HL-60 (cell line): ENCODE results near the gene CALM3.

Source experiments
- DNase-seq, 2 experiments: peaks; one replicate each; pipeline ENCODE4 v3.0.0-alpha.2; 2010 to 2020; ENCODE audit warnings: low read depth in 1 of 2, low spot score in 1 of 2
- H3K27ac ChIP-seq: fragments of 250-450 bp; sonication (Bioruptor Pico); replicated peaks from 2 replicates; pipeline ENCODE4 v1.5.1; 2020; ENCODE audit warnings: mild to moderate bottlenecking, moderate library complexity
- H3K27me3 ChIP-seq: fragments of 250-450 bp; sonication (Bioruptor Pico); 2 replicates; pipeline ENCODE4 v1.5.1; 2021; ENCODE audit warnings: mild to moderate bottlenecking, moderate library complexity; ENCODE audit not compliant: insufficient read depth, poor library complexity, severe bottlenecking
- H3K4me3 ChIP-seq: replicated peaks from 2 replicates; pipeline ENCODE4 v1.5.1; 2011; ENCODE audit warnings: mild to moderate bottlenecking, control low read depth, low read length; ENCODE audit not compliant: insufficient read depth
- GABPA ChIP-seq: IDR thresholded peaks from 2 replicates; pipeline ENCODE4 v1.6.1; 2012; ENCODE audit warnings: low read depth
- POLR2AphosphoS5 ChIP-seq: IDR thresholded peaks from 2 replicates; pipeline ENCODE4 v1.6.1; 2012; ENCODE audit warnings: low read depth
- SPI1 ChIP-seq: IDR thresholded peaks from 2 replicates; pipeline ENCODE4 v1.6.1; 2012; ENCODE audit warnings: low read depth, mild to moderate bottlenecking, borderline replicate concordance
- TF ChIP-seq, protein P1 (sequence below): IDR thresholded peaks from 2 replicates; pipeline ENCODE4 v1.6.1; 2012; ENCODE audit warnings: low read depth; ENCODE audit not compliant: insufficient replicate concordance
- TF ChIP-seq, protein P2 (sequence below): IDR thresholded peaks from one replicate; pipeline ENCODE4 v1.5.1; 2011; ENCODE audit warnings: low read length, control low read depth, inconsistent platforms; ENCODE audit not compliant: insufficient read depth

Gene CALM3

DNA sequence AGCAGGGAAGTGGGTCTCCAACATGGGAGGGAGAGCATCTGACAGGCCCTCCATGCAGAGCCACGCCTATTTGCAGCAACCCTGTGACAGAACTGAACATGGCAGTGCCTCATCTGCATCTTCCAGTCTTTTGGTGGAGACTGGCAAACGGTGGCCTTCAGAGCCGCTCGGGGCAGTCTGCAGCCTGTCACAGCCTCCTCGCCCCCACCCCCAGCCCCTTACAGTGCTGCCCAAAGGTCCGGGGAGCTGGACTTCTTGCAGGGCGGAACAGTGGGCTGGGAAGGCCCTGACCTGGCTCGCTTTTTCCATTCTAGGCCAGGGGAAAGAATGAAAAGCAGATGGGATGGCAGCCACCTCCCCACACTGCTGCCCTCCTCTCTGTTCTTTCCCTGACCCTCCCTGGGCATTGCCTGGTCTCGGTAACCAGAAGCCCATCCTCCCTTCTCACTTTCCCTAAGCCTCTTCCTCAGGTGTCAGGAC lies 2.7 kb downstream of the CALM3 start:
- H3K27ac ChIP-seq, result no peak overlapping the region
- TF ChIP-seq POLR2AphosphoS5 (no peak), GABPA (no peak), SPI1 (no peak)
- TF ChIP-seq, protein P1, sequence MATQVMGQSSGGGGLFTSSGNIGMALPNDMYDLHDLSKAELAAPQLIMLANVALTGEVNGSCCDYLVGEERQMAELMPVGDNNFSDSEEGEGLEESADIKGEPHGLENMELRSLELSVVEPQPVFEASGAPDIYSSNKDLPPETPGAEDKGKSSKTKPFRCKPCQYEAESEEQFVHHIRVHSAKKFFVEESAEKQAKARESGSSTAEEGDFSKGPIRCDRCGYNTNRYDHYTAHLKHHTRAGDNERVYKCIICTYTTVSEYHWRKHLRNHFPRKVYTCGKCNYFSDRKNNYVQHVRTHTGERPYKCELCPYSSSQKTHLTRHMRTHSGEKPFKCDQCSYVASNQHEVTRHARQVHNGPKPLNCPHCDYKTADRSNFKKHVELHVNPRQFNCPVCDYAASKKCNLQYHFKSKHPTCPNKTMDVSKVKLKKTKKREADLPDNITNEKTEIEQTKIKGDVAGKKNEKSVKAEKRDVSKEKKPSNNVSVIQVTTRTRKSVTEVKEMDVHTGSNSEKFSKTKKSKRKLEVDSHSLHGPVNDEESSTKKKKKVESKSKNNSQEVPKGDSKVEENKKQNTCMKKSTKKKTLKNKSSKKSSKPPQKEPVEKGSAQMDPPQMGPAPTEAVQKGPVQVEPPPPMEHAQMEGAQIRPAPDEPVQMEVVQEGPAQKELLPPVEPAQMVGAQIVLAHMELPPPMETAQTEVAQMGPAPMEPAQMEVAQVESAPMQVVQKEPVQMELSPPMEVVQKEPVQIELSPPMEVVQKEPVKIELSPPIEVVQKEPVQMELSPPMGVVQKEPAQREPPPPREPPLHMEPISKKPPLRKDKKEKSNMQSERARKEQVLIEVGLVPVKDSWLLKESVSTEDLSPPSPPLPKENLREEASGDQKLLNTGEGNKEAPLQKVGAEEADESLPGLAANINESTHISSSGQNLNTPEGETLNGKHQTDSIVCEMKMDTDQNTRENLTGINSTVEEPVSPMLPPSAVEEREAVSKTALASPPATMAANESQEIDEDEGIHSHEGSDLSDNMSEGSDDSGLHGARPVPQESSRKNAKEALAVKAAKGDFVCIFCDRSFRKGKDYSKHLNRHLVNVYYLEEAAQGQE, result no peak
- TF ChIP-seq, protein P2, sequence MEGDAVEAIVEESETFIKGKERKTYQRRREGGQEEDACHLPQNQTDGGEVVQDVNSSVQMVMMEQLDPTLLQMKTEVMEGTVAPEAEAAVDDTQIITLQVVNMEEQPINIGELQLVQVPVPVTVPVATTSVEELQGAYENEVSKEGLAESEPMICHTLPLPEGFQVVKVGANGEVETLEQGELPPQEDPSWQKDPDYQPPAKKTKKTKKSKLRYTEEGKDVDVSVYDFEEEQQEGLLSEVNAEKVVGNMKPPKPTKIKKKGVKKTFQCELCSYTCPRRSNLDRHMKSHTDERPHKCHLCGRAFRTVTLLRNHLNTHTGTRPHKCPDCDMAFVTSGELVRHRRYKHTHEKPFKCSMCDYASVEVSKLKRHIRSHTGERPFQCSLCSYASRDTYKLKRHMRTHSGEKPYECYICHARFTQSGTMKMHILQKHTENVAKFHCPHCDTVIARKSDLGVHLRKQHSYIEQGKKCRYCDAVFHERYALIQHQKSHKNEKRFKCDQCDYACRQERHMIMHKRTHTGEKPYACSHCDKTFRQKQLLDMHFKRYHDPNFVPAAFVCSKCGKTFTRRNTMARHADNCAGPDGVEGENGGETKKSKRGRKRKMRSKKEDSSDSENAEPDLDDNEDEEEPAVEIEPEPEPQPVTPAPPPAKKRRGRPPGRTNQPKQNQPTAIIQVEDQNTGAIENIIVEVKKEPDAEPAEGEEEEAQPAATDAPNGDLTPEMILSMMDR, result no peak
- H3K4me3 ChIP-seq, result no peak overlapping the region

DNA sequence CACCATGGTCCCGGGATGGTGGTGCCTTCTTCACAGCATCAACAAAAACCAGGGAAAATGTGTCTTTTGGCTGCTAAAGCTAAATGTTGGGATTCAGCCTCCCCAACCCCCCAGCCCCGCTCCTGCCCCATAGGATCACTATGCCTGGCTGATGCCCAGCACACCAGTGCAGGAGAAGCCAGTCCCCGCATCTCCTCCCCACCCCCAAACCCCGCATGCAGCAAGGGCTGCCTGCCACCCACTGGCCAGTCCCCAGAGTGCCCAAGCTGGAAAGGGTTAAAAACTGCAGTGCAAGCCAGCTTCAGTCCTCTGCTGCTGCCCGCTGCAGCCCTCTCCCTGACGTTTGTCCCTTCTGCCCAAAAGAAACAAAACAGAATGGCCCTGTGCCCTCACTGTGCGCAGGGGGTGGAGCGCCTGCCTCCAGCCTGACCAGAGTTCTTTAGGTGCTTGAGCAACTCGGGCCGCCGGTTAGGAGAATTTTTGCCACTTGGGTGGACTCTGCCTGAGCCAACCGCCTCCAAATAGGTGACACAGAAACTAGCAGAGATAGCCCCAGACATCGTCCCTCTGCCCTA lies 3.7 kb downstream of the CALM3 start:
- no peak overlapping the region for H3K4me3 ChIP-seq
- H3K27me3 ChIP-seq, result no peaks in the 10 kb centered on the region
- DNase-seq, result no peak
- TF ChIP-seq, protein P1, result no peak
- no peak for TF ChIP-seq POLR2AphosphoS5
- TF ChIP-seq, protein P2, result no peak
- no peak for TF ChIP-seq SPI1
- TF ChIP-seq GABPA, result no peak
- H3K27ac ChIP-seq, result no peak overlapping the region

More for the DNA sequence above, 2.7 kb downstream of the CALM3 start:
- H3K27me3 ChIP-seq, result no peaks in the 10 kb centered on the region
- DNase-seq, result no peak

DNA sequence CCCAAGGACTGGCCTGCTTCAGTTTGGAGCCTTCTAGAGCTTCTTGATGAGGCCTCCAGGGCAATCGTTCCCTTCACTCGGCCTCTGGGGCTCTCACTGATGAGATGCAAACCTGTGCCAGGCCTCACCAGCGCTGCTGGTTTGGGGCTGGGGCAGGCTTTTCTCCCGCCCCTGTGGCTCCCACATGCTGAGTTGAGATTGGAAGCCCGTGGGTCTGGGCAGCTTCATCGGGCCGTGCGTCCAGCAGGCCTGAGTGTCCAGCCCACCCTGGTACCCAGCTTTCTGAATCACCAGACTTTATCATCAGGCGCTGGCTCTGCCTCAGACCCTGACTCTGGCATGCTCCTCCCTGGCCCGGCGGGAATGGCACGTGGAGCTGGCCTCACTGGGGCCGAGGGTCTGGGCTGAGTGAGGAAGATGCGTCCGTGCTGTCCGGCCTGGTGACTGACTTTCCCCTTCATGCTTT lies 4.3 kb downstream of the CALM3 start:
- no peak overlapping the region for H3K27ac ChIP-seq
- H3K4me3 ChIP-seq, result no peak overlapping the region
- no peak for DNase-seq
- H3K27me3 ChIP-seq, result no peaks in the 10 kb centered on the region
- no peak for TF ChIP-seq POLR2AphosphoS5
- TF ChIP-seq, protein P2, result no peak
- TF ChIP-seq, protein P1, result no peak
- no peak for TF ChIP-seq SPI1
- no peak for TF ChIP-seq GABPA
